NCI-H446 (cell line): Measurements from ENCODE around the gene GMNN.
"Not testable (repeated sequence)": the region's sequence is repeated elsewhere in the genome, so short reads cannot be mapped to it uniquely, and the experiment has no call there.

Experiments
- DNase-seq, 2 experiments: peaks; one replicate each; lab custom pipeline; 2025; lab: John Stamatoyannopoulos, UW

GMNN gene

DNA sequence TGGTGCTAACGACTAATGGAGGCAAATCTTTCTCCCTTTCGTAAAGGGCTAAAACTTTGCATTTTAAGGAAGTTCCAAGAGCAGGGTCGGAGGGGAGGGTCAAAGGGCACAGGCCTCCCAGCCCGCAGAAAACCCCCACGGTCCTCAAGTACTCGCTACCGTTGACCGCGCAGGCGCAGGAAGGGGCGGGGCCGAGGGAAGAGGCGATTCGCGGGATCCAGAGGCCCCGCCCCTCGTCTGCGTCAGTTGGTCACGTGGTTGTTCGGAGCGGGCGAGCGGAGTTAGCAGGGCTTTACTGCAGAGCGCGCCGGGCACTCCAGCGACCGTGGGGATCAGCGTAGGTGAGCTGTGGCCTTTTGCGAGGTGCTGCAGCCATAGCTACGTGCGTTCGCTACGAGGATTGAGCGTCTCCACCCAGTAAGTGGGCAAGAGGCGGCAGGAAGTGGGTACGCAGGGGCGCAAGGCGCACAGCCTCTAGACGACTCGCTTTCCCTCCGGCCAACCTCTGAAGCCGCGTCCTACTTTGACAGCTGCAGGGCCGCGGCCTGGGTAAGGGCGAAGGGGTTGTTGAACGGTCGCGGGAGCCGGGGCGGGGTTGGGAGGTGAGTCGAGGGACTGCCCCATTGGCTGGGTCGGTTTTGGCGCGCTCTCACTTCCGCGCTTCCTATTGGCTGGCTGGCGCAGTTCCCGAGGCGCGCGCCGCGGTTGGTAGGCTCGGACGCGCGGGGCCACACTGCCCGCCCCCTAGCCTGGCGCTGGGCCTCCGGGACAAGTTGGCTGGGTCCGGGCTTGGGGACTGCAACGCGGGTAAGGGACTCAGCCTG lies at the start of gene GMNN:
TSS of gene GMNN (plus strand) at position 242 of the 824 bp plus-strand sequence. CDS start 2,310 bp downstream, outside the sequence.
- peak; percentile 95 to 97 for DNase-seq

DNA sequence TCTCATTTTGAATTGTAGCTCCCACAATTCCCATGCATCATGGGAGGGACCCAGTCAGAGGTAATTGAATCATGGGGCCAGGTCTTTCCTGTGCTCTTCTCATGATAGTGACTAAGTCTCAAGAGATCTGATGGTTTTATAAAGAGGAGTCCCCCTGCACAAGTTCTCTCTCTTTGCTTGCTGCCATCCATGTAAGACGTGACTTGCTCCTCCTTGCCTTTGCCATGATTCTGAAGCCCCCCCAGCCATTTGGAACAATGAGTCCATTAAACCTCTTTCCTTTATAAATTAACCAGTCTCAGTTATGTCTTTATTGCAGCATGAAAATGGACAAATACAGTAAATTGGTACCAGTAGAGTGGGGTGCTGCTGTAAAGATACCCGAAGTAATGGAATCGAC lies 44.1 kb upstream of the GMNN start:
- DNase-seq = not testable (repeated sequence)

- DNase-seq = not testable (repeated sequence)
Observed at GRCh38 chr6:24731456-24732134, 43.1 kb upstream of the GMNN start.

DNA sequence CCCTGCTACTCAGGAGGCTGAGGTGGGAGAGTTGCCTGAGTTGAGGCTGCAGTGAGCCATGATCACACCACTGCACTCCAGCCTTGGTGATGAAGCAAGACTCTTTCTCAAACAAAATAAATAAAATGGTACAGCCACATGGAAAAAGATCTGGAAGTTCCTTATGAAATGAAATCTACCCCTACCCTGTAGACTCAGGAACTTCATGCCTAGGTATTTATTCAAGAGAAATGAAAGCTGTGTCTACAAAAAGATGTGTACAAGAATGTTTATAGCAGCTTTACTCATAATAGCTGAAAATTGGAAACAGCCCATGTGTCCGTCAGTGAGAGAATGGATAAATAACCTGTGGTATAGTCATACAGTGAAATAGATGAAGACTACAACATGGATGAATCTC lies 40.6 kb upstream of the GMNN start:
- DNase-seq = no peak

GRCh38 chr6:24734710-24735109 lies 40.0 kb upstream of the GMNN start:
- not testable (repeated sequence) for DNase-seq

DNA sequence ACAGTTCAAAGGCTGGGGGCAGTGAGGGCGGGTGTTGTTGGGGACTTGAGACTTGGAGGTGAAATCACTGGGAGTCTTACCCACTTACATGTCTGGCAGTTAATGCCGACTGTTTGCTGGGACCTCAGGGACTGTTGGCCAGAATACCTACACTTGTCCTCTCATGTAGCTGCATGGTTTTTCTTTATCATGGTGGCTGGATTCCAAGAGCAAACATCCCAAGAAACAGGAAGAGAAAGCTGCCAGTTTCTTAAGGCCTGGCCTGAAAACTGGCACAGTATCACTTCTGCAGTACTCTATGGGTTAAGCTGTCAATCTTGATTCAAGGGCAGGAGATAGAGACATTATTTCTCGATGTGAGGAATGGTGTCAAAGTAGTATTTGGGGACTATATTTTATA lies 36.0 kb upstream of the GMNN start:
- peak in 1 of 2 experiments; percentile 7 for DNase-seq

DNA sequence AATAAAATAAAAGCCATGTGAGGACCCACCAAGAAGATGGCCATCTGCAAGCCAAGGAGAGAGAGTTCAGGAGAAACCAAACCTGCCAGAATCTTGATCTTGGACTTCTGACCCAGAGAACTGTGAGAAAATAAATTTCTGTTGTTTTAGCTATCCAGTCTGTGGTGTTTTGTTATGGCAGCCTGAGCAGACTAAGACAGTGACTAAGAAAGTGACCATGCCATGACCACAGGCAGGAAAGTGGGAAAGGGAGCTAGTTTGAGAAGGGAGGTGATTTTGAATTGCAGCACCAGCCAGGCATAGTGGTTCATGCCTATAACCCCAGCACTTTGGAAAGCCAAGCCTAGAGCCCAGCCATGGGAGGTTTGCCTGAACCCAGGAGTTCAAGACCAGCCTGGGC lies 33.9 kb upstream of the GMNN start:
- no peak for DNase-seq

DNA sequence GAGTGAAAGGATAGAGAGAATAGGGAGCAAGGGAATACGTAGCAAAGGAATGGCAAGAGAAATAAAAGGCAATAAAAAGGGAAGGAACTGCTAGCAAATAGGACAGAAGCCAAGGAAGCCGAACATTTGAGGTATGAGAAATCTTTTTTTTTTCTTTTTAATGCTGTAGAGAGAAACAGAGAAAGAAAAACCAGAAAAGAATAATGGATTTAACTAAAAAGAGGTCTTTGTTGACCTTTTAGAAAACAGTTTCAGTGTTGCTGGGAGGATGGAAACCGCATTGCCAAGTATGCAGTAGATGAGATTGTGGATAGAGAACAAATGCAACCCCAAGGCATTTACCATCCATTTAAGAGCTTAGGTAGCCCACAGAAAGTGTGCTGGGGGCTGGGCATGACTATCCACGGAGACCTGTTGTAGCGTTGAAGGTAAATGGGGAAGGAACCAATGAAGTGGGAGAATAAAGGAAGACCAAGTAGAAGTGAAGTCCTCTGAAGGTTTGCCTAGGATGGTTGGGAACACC lies 32.5 kb upstream of the GMNN start:
- no peak for DNase-seq

GRCh38 chr6:24743265-24743943 lies 31.3 kb upstream of the GMNN start:
- peak in 1 of 2 experiments; percentile 39 for DNase-seq

GRCh38 chr6:24743944-24744335 lies 30.8 kb upstream of the GMNN start:
- DNase-seq = no peak

GRCh38 chr6:24744911-24745310 lies 29.8 kb upstream of the GMNN start:
- DNase-seq = no peak

- DNase-seq = no peak
Observed at GRCh38 chr6:24749297-24749696, 25.4 kb upstream of the GMNN start.

DNA sequence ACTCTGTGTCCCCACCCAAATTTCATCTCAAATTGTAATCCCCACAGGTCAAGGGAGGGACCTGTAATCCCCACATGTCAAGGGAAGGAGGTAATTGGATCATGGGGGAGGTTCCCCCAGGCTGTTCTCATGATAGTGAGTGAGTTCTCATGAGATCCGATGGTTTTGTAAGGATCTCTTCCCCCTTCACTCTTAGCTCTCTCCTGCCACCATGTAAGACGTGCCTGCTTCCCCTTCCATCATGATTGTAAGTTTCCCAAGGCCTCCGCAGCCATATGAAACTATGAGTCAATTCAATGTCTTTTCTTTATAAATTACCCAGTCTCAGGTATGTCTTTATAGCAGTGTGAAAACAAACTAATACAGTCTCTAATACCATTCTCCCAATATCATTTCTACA lies 23.9 kb upstream of the GMNN start:
- not testable (repeated sequence) for DNase-seq

- no peak for DNase-seq
Observed at GRCh38 chr6:24752503-24752902, 22.2 kb upstream of the GMNN start.

DNA sequence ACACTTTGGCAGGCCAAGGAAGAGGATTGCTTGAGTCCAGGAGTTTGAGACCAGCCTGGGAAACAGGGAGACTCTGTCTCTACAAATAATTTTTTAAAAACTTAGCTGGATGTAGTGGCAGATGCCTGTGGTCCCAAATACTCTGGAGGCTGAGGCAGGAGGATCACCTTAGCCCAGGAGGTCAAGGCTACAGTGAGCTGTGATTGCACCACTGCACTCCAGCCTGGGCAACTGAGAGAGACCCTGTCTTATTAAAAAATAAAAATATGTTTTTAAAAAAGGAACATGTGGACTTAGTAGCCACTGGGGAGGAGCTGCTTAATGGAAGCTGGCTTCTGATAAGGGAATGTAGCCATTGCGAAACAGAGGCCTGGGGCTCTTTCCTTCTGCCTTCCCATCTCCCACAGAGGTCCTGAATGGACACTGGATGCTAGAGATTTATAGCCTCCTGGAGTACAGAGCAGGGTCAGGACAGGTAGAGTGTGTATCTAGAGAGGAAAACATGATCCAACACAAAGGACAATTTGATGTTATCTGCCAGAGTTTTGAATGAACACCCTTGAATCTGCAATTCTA lies 21.7 kb upstream of the GMNN start:
- no peak for DNase-seq

GRCh38 chr6:24753545-24753944 lies 21.2 kb upstream of the GMNN start:
- no peak for DNase-seq

DNA sequence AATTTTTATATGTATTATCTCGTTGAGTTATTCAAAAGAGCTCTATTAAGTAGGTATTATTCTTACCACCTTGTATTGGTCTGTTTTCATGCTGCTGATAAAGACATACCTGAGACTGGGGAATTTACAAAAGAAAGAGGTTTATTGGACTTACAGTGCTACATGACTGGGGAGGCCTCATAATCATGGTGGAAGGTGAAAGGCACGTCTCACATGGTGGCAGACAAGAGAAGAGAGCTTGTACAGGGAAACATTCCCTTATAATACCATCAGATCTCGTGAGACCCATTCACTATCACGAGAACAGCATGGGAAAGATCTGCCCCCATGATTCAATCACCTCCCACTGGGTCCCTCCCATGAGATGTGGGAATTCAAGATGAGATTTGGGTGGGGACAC lies 20.4 kb upstream of the GMNN start:
- DNase-seq = not testable (repeated sequence)

DNA sequence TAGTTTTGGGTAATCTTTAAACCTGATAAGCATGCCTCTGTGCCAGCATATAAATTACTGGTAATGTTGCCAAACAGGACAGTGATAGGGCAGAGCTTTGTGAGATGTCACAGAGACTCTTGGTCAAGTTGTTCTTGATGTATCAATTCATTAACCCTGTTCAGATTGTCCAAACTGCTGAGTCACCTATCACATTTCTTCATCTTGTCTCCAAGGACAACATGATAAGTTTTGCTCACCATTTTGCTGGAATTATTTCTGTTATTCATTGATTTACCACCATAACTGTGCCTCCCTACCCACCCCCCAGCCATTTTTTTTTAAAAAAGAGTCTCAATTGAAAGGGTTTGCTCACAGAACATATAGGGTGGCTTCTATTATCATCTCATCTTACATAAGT lies 19.5 kb upstream of the GMNN start:
- DNase-seq = no peak

DNA sequence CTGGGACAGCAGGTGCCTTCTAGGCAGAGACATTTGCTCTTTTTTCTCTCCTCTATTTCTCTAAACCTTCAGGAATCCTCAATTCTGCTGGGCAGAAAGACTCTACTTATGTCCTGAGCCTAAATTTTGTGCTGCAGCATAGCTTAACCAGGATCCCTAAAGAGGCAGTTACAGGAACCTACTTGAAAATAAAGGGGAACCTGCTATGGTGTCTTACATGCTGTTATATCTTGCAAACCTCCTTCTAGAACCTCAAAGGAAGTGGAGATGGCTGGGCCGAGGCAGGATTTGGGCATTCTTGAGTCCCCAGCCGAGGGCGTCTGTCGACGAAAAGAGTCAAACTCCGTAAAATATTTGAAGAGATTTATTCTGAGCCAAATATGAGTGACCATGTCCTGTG lies 17.1 kb upstream of the GMNN start:
- DNase-seq = no peak

GRCh38 chr6:24759718-24760117 lies 15.0 kb upstream of the GMNN start:
- no peak for DNase-seq

- no peak for DNase-seq
Observed at GRCh38 chr6:24760210-24760609, 14.5 kb upstream of the GMNN start.

DNA sequence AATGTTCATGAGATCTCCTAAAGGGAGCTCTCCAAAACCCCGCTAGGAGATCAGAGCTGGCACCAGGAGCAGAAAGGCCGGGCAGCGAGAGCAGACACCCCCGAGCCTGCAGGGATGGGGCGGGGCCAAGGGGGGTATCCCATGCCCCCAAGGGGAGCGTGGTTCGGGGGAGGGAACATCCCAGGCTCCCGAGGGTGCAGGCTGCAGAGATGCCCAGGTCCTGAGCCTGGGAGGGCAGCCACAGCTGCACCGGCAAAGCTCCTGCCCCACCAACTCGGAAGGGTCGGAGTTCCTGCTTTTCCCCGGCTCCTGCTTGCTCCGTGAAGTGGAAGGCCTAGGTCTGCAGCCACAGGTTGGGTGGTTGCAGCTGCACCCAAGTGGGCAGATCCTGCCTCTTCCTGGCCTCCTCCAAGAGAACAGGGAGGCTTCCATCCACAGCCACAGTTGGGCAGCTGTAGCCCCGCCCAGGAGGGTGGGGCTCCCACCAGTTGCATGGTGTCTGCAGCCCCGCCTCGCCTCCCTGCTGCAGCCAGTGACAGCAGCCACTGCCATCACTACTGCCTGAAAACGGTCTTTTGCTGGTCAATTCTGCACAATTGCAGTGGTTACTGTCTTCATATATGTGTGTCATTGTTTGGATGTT lies 13.4 kb upstream of the GMNN start:
- peak in 1 of 2 experiments; percentile 11 for DNase-seq
